22Rv1 (cell line): ENCODE results near the gene AXDND1.

Experiments
- CTCF ChIP-seq: fragments of 450-650 bp; IDR thresholded peaks from 2 replicates; pipeline ENCODE4 v1.5.1; 2017; ENCODE audit warnings: mild to moderate bottlenecking
- ZFX ChIP-seq: fragments of 450-650 bp; IDR thresholded peaks from 2 replicates; pipeline ENCODE4 v1.6.1; 2017; ENCODE audit warnings: antibody characterized with exemption, borderline replicate concordance

- no peak for TF ChIP-seq CTCF
- no peak for TF ChIP-seq ZFX
Observed at GRCh38 chr1:179506199-179506598, 140.4 kb downstream of the AXDND1 start.
